ENCODE results near the gene SORCS2.

The SORCS2 gene

GRCh38 chr4:7344636-7345155 lies 152.4 kb downstream of the SORCS2 start:
- Histone ChIP-seq H3K4me1 (ENCODE audit: control insufficient read depth, low read length) (peaks cover 21% of the 10 kb centered on the region), H4K20me1 (ENCODE audit: control insufficient read depth, insufficient read depth, low read depth, low read length) (no peaks in the 10 kb centered on the region), H3F3A (ENCODE audit: control insufficient read depth, insufficient read depth) (no peaks in the 10 kb centered on the region), H3K4me3 (ENCODE audit: low read length) (no peak overlapping the region), H3K27me3 (ENCODE audit: control insufficient read depth, low read length) (no peaks in the 10 kb centered on the region), H3K9me2 (replicated peaks; ENCODE audit: control insufficient read depth, low read length) (no peaks in the 10 kb centered on the region), H3K79me2 (ENCODE audit: control insufficient read depth, low read length) (no peaks in the 10 kb centered on the region), H3K9me3 (ENCODE audit: control insufficient read depth, insufficient read depth, low read length) (no peaks in the 10 kb centered on the region), H3K27ac (ENCODE audit: low read depth, low read length) (no peak overlapping the region), H3K36me3 (ENCODE audit: control insufficient read depth, low read length) (no peaks in the 10 kb centered on the region), H3K4me2 (ENCODE audit: low read length) (no peak overlapping the region)
- TF ChIP-seq CTCF (IDR thresholded peaks at IDR 0.05; ENCODE audit: low read depth, low read length, poor library complexity, severe bottlenecking) = no peak
- no peak for TF ChIP-seq EZH2phosphoT487 (IDR thresholded peaks at IDR 0.05; ENCODE audit: borderline replicate concordance, low read length)

- H4K20me1 ChIP-seq (ENCODE audit: control insufficient read depth, insufficient read depth, low read depth, low read length) = no peaks in the 10 kb centered on the region
These were observed 155.6 kb downstream of the SORCS2 start for GRCh38 chr4:7347981-7348380.

GRCh38 chr4:7348946-7349900 lies 156.9 kb downstream of the SORCS2 start:
- Histone ChIP-seq H3K9me2 (replicated peaks; ENCODE audit: control insufficient read depth, low read length) (no peaks in the 10 kb centered on the region), H3K27me3 (ENCODE audit: control insufficient read depth, low read length) (no peaks in the 10 kb centered on the region), H3K27ac (ENCODE audit: low read depth, low read length) (no peak overlapping the region), H3K36me3 (ENCODE audit: control insufficient read depth, low read length) (no peaks in the 10 kb centered on the region), H3F3A (ENCODE audit: control insufficient read depth, insufficient read depth) (no peaks in the 10 kb centered on the region), H4K20me1 (ENCODE audit: control insufficient read depth, insufficient read depth, low read depth, low read length) (no peaks in the 10 kb centered on the region), H3K4me2 (ENCODE audit: low read length) (no peak overlapping the region), H3K4me1 (ENCODE audit: control insufficient read depth, low read length) (peaks cover 19% of the 10 kb centered on the region), H3K9me3 (ENCODE audit: control insufficient read depth, insufficient read depth, low read length) (no peaks in the 10 kb centered on the region), H3K4me3 (ENCODE audit: low read length) (no peak overlapping the region), H3K79me2 (ENCODE audit: control insufficient read depth, low read length) (no peaks in the 10 kb centered on the region)
- TF ChIP-seq EZH2phosphoT487 (IDR thresholded peaks at IDR 0.05; ENCODE audit: borderline replicate concordance, low read length) (no peak), CTCF (IDR thresholded peaks at IDR 0.05; ENCODE audit: low read depth, low read length, poor library complexity, severe bottlenecking) (no peak)

More at GRCh38 chr4:7347981-7348380, 155.6 kb downstream of the SORCS2 start:
- Histone ChIP-seq H3K27me3 (ENCODE audit: control insufficient read depth, low read length) (no peaks in the 10 kb centered on the region), H3K27ac (ENCODE audit: low read depth, low read length) (no peak overlapping the region), H3K9me3 (ENCODE audit: control insufficient read depth, insufficient read depth, low read length) (no peaks in the 10 kb centered on the region), H3F3A (ENCODE audit: control insufficient read depth, insufficient read depth) (no peaks in the 10 kb centered on the region), H3K36me3 (ENCODE audit: control insufficient read depth, low read length) (no peaks in the 10 kb centered on the region), H3K79me2 (ENCODE audit: control insufficient read depth, low read length) (no peaks in the 10 kb centered on the region), H3K4me2 (ENCODE audit: low read length) (no peak overlapping the region), H3K4me1 (ENCODE audit: control insufficient read depth, low read length) (peaks cover 10% of the 10 kb centered on the region), H3K4me3 (ENCODE audit: low read length) (no peak overlapping the region), H3K9me2 (replicated peaks; ENCODE audit: control insufficient read depth, low read length) (no peaks in the 10 kb centered on the region)
- TF ChIP-seq EZH2phosphoT487 (IDR thresholded peaks at IDR 0.05; ENCODE audit: borderline replicate concordance, low read length) = no peak

GRCh38 chr4:7350396-7350795 lies 158.1 kb downstream of the SORCS2 start:
- Histone ChIP-seq H3K27ac (ENCODE audit: low read depth, low read length) (no peak overlapping the region), H3K4me3 (ENCODE audit: low read length) (no peak overlapping the region), H3K4me2 (ENCODE audit: low read length) (no peak overlapping the region), H4K20me1 (ENCODE audit: control insufficient read depth, insufficient read depth, low read depth, low read length) (no peaks in the 10 kb centered on the region), H3K4me1 (ENCODE audit: control insufficient read depth, low read length) (peaks cover 31% of the 10 kb centered on the region), H3K27me3 (ENCODE audit: control insufficient read depth, low read length) (no peaks in the 10 kb centered on the region), H3K9me3 (ENCODE audit: control insufficient read depth, insufficient read depth, low read length) (no peaks in the 10 kb centered on the region), H3K79me2 (ENCODE audit: control insufficient read depth, low read length) (no peaks in the 10 kb centered on the region), H3K9me2 (replicated peaks; ENCODE audit: control insufficient read depth, low read length) (no peaks in the 10 kb centered on the region), H3K36me3 (ENCODE audit: control insufficient read depth, low read length) (no peaks in the 10 kb centered on the region), H3F3A (ENCODE audit: control insufficient read depth, insufficient read depth) (no peaks in the 10 kb centered on the region)
- TF ChIP-seq CTCF (IDR thresholded peaks at IDR 0.05; ENCODE audit: low read depth, low read length, poor library complexity, severe bottlenecking) (no peak), EZH2phosphoT487 (IDR thresholded peaks at IDR 0.05; ENCODE audit: borderline replicate concordance, low read length) (no peak)

All from DOHH2 (cell line).